Activated naive CD8-positive, alpha-beta T cell treated with anti-CD3 and anti-CD28 coated beads, Interleukin-2, amount 10 ng/mL, durations not matched to agents 7 days and 5 days (primary cell): Measurements from ENCODE around the gene HOXB6. TPM values are rescaled to one million over a fixed set of nuclear protein-coding genes. Genes with fewer than 3 reads are reported as not detected.
A peak's percentile ranks its signal among the peaks of the same experiment; 100 is the strongest.

Experiments
- ATAC-seq: fragments of 150-1000 bp; cut with Tn5 transposase; one replicate; pipeline ENCODE4 v1.10.0; 2021; ENCODE audit warnings: low read depth, moderate library complexity
- POLR2A ChIA-PET: fragments of 350-600 bp; sonication (Branson Sonifier 250); formaldehyde crosslinking; loops from one replicate; lab custom pipeline; 2021; ENCODE audit warnings: antibody characterized with exemption; lab: Charles Lee
- DNase-seq: peaks from one replicate; pipeline ENCODE4 v3.0.0; 2021
- H3K27ac Mint-ChIP-seq: one replicate; pipeline ENCODE4 v1.8.0; 2022; ENCODE audit warnings: mild to moderate bottlenecking, mixed read lengths
- H3K27me3 Mint-ChIP-seq: one replicate; pipeline ENCODE4 v1.8.0; 2022; ENCODE audit warnings: mild to moderate bottlenecking, moderate library complexity, mixed read lengths
- H3K36me3 Mint-ChIP-seq: one replicate; pipeline ENCODE4 v1.8.0; 2021; ENCODE audit warnings: mild to moderate bottlenecking, mixed read lengths
- H3K4me1 Mint-ChIP-seq: one replicate; pipeline ENCODE4 v1.8.0; 2021; ENCODE audit warnings: mixed read lengths
- H3K4me3 Mint-ChIP-seq: one replicate; pipeline ENCODE4 v1.8.0; 2022; ENCODE audit warnings: mild to moderate bottlenecking, moderate library complexity, mixed read lengths
- H3K9me3 Mint-ChIP-seq: one replicate; pipeline ENCODE4 v1.8.0; 2021; ENCODE audit warnings: mixed read lengths
- total RNA-seq, 2 experiments: library from RNA; stranded (reverse); gene quantifications; one replicate each; pipeline ENCODE4 v1.2.3, GENCODE V29; 2021

The HOXB6 gene
- total RNA-seq, 2 experiments from 2014 or later, result not detected

- POLR2A ChIA-PET, result no interaction called here
- DNase-seq (no peak), ATAC-seq (no peak)
- Mint-ChIP-seq H3K27ac (peak overlapping the region; percentile 19), H3K36me3 (peaks cover 3% of the 10 kb centered on the region), H3K4me3 (no peak overlapping the region), H3K4me1 (peaks cover 19% of the 10 kb centered on the region), H3K27me3 (peaks cover 95% of the 10 kb centered on the region), H3K9me3 (no peaks in the 10 kb centered on the region)
These were observed 36.8 kb upstream of the HOXB6 start for GRCh38 chr17:48641541-48642058.

GRCh38 chr17:48640858-48641180 is 36.0 kb upstream of the HOXB6 start:
- Mint-ChIP-seq H3K36me3 (peaks cover 3% of the 10 kb centered on the region), H3K4me1 (peaks cover 18% of the 10 kb centered on the region), H3K27me3 (peaks cover 96% of the 10 kb centered on the region), H3K9me3 (no peaks in the 10 kb centered on the region), H3K4me3 (no peak overlapping the region), H3K27ac (no peak overlapping the region)
- ATAC-seq, result no peak
- no peak for DNase-seq
- POLR2A ChIA-PET, result no interaction called here

GRCh38 chr17:48639982-48640857 is 35.4 kb upstream of the HOXB6 start:
- POLR2A ChIA-PET, result interaction anchor here (0.5 kb wide), 1 partner anchor 138 kb away, joined by 3 read pairs; no protein-coding TSS in a partner anchor
- Mint-ChIP-seq H3K27me3 (peaks cover 96% of the 10 kb centered on the region), H3K27ac (no peak overlapping the region), H3K36me3 (peaks cover 3% of the 10 kb centered on the region), H3K4me1 (peaks cover 16% of the 10 kb centered on the region), H3K9me3 (no peaks in the 10 kb centered on the region), H3K4me3 (no peak overlapping the region)
- DNase-seq (no peak), ATAC-seq (no peak)

- H3K4me3 Mint-ChIP-seq, result no peak overlapping the region
- H3K27me3 Mint-ChIP-seq, result peaks cover 96% of the 10 kb centered on the region
- POLR2A ChIA-PET, result no interaction called here
- H3K4me1 Mint-ChIP-seq, result peaks cover 18% of the 10 kb centered on the region
- no peak overlapping the region for H3K27ac Mint-ChIP-seq
- DNase-seq (no peak), ATAC-seq (no peak)
- H3K36me3 Mint-ChIP-seq, result peaks cover 3% of the 10 kb centered on the region
- H3K9me3 Mint-ChIP-seq, result no peaks in the 10 kb centered on the region
These were observed 34.4 kb upstream of the HOXB6 start for GRCh38 chr17:48639136-48639535.

GRCh38 chr17:48637323-48638260 is 32.8 kb upstream of the HOXB6 start:
- H3K4me3 Mint-ChIP-seq, result no peak overlapping the region
- H3K27me3 Mint-ChIP-seq, result peaks cover 94% of the 10 kb centered on the region
- H3K4me1 Mint-ChIP-seq, result peaks cover 17% of the 10 kb centered on the region
- H3K36me3 Mint-ChIP-seq, result peaks cover 3% of the 10 kb centered on the region
- no peak for DNase-seq
- H3K9me3 Mint-ChIP-seq, result no peaks in the 10 kb centered on the region
- no peak for ATAC-seq
- POLR2A ChIA-PET, result no interaction called here
- H3K27ac Mint-ChIP-seq, result no peak overlapping the region

GRCh38 chr17:48636177-48637018 is 31.6 kb upstream of the HOXB6 start:
- Mint-ChIP-seq H3K4me3 (peak overlapping the region; percentile 51), H3K27me3 (peaks cover 91% of the 10 kb centered on the region), H3K27ac (no peak overlapping the region), H3K4me1 (peaks cover 11% of the 10 kb centered on the region), H3K9me3 (no peaks in the 10 kb centered on the region), H3K36me3 (peaks cover under 1% of the 10 kb centered on the region)
- POLR2A ChIA-PET, result interaction anchor here (0.7 to 1.1 kb wide), 3 partner anchors 11 to 668 kb away, joined by 3 to 6 read pairs (median 4); partner anchors contain the start of gene HOXB9
- DNase-seq (peak; percentile 83), ATAC-seq (peak; percentile 85)

GRCh38 chr17:48634493-48635208 is 29.9 kb upstream of the HOXB6 start:
- POLR2A ChIA-PET, result no interaction called here

GRCh38 chr17:48633266-48633677 is 28.5 kb upstream of the HOXB6 start:
- Mint-ChIP-seq H3K4me1 (peaks cover 12% of the 10 kb centered on the region), H3K36me3 (no peaks in the 10 kb centered on the region), H3K9me3 (no peaks in the 10 kb centered on the region), H3K27ac (no peak overlapping the region), H3K27me3 (peaks cover 95% of the 10 kb centered on the region), H3K4me3 (no peak overlapping the region)
- DNase-seq (peak; percentile 26), ATAC-seq (no peak)
- POLR2A ChIA-PET, result no interaction called here

More at GRCh38 chr17:48634493-48635208, 29.9 kb upstream of the HOXB6 start:
- DNase-seq (no peak), ATAC-seq (no peak)
- Mint-ChIP-seq H3K4me1 (peaks cover 9% of the 10 kb centered on the region), H3K4me3 (peak overlapping the region; percentile 48), H3K36me3 (no peaks in the 10 kb centered on the region), H3K27ac (no peak overlapping the region), H3K27me3 (peaks cover 95% of the 10 kb centered on the region), H3K9me3 (no peaks in the 10 kb centered on the region)

- H3K4me3 Mint-ChIP-seq, result no peak overlapping the region
These were observed 27.9 kb upstream of the HOXB6 start for GRCh38 chr17:48632579-48633265.

GRCh38 chr17:48631693-48632578 is 27.1 kb upstream of the HOXB6 start:
- H3K9me3 Mint-ChIP-seq, result no peaks in the 10 kb centered on the region
- POLR2A ChIA-PET, result no interaction called here
- H3K36me3 Mint-ChIP-seq, result no peaks in the 10 kb centered on the region
- peaks cover 95% of the 10 kb centered on the region for H3K27me3 Mint-ChIP-seq
- H3K4me1 Mint-ChIP-seq, result peaks cover 13% of the 10 kb centered on the region
- DNase-seq (peak; percentile 22), ATAC-seq (no peak)
- H3K27ac Mint-ChIP-seq, result no peak overlapping the region
- H3K4me3 Mint-ChIP-seq, result no peak overlapping the region

More at GRCh38 chr17:48632579-48633265, 27.9 kb upstream of the HOXB6 start:
- POLR2A ChIA-PET, result no interaction called here
- Mint-ChIP-seq H3K9me3 (no peaks in the 10 kb centered on the region), H3K4me1 (peaks cover 12% of the 10 kb centered on the region), H3K27ac (no peak overlapping the region), H3K36me3 (no peaks in the 10 kb centered on the region), H3K27me3 (peaks cover 95% of the 10 kb centered on the region)
- ATAC-seq (no peak), DNase-seq (peak; percentile 18)
